Transverse colon (tissue), 4 donors: ENCODE data around the gene PCDHGA8. TPM values are rescaled to one million over a fixed set of nuclear protein-coding genes. Genes with fewer than 3 reads are reported as not detected.
A peak's percentile ranks its signal among the peaks of the same experiment; 100 is the strongest.

Experiments
- DNase-seq: peaks from one replicate; pipeline ENCODE4 v3.0.0-alpha.2; 2019
- H3K27ac ChIP-seq, 4 donors: fragments of 200-600 bp; sonication (generic); 2 replicates each; pipeline ENCODE4 v1.5.1; 2016 to 2018; ENCODE audit warnings: inconsistent platforms in 4 of 4
- H3K27me3 ChIP-seq: fragments of 200-600 bp; sonication (generic); 2 replicates; pipeline ENCODE4 v1.5.1; 2017; ENCODE audit warnings: inconsistent platforms
- H3K36me3 ChIP-seq, 4 donors: fragments of 200-600 bp; sonication (generic); 2 replicates each; pipeline ENCODE4 v1.5.1; 2017 to 2019; ENCODE audit warnings: inconsistent platforms in 4 of 4
- H3K4me1 ChIP-seq, 4 donors: fragments of 200-600 bp; sonication (generic); 2 replicates each; pipeline ENCODE4 v1.5.1; 2017 to 2020; ENCODE audit warnings: inconsistent platforms in 4 of 4
- H3K4me3 ChIP-seq, 4 donors: fragments of 200-600 bp; sonication (generic); 1 replicate in 1 of 4; 2 replicates in 3 of 4; pipeline versions ENCODE4 v1.5.1 to v1.6.1; 2017 to 2019; ENCODE audit warnings: inconsistent platforms in 4 of 4
- H3K9me3 ChIP-seq, 2 donors: fragments of 200-600 bp; sonication (generic); 2 replicates each; pipeline ENCODE4 v1.5.1; 2017 to 2019; ENCODE audit warnings: inconsistent platforms in 2 of 2
- EP300 ChIP-seq: sonication (generic); formaldehyde crosslinking; IDR thresholded peaks from one replicate; pipeline ENCODE4 v1.6.1; 2017; ENCODE audit warnings: antibody characterized with exemption, low read depth
- POLR2A ChIP-seq: fragments of 450-650 bp; IDR thresholded peaks from one replicate; pipeline ENCODE4 v1.6.1; 2016; ENCODE audit warnings: antibody characterized with exemption, mild to moderate bottlenecking, moderate library complexity
- POLR2AphosphoS5 ChIP-seq, 3 donors: sonication (generic); formaldehyde crosslinking; IDR thresholded peaks; one replicate each; pipeline ENCODE4 v1.6.1; 2016; ENCODE audit warnings: antibody characterized with exemption in 3 of 3
- WGBS, 2 donors: methylation state at CpG; one replicate each; pipeline ENCODE4 v1.1.5; 2018; ENCODE audit warnings: low coverage in 1 of 2; 5-methylcytosine and 5-hydroxymethylcytosine counted together
- in situ Hi-C, 4 donors: fragments of 200-750 bp; cut with MboI; loops; one replicate each; pipeline versions ENCODE4 v1.15.0 to v1.15.1; 2017; ENCODE audit warnings: low sequenced_read_pairs in 3 of 4, low pct_ligation_motif_present in 1 of 4, low pct_unique_long_range_greater_than_20kb in 1 of 4
- intact Hi-C: fragments of 100-400 bp; cut with DNase I; formaldehyde crosslinking; loops from one replicate; pipeline ENCODE4 v1.15.1; 2023; ENCODE audit warnings: low total_unique reads
- total RNA-seq, 4 donors: library from RNA; depleted of rRNA; stranded (reverse); fragments of >200 nt; gene quantifications; one replicate each; pipeline ENCODE4 v1.1.0, GENCODE V29; 2016
- TF ChIP-seq, protein P1 (sequence below), 5 experiments: fragments of 200-600 bp in 3 of 5; fragments of 450-650 bp in 2 of 5; sonication (generic) in 3 of 5; IDR thresholded peaks; 1 replicate in 2 of 5; 2 replicates in 3 of 5; pipeline ENCODE4 v1.5.1; 2016 to 2017; ENCODE audit warnings: antibody characterized with exemption in 5 of 5, inconsistent platforms in 3 of 5, mild to moderate bottlenecking in 2 of 5, moderate library complexity in 1 of 5

PCDHGA8 gene
- total RNA-seq, 4 donors from 2014 or later, result 1.5 to 11.5 (median 2.5) TPM

GRCh38 chr5:141359790-141360426 lies 32.5 kb upstream of the PCDHGA8 start, which contains the start of gene PCDHGB2:
PCDHGB2 (plus strand) TSS chr5:141359994; CDS start chr5:141360136, 142 bp downstream.
- H3K9me3 ChIP-seq, result peaks cover 67 to 80% of the 10 kb centered on the region in 2 donors
- H3K27me3 ChIP-seq, result peaks cover 23% of the 10 kb centered on the region
- TF ChIP-seq, protein P1, sequence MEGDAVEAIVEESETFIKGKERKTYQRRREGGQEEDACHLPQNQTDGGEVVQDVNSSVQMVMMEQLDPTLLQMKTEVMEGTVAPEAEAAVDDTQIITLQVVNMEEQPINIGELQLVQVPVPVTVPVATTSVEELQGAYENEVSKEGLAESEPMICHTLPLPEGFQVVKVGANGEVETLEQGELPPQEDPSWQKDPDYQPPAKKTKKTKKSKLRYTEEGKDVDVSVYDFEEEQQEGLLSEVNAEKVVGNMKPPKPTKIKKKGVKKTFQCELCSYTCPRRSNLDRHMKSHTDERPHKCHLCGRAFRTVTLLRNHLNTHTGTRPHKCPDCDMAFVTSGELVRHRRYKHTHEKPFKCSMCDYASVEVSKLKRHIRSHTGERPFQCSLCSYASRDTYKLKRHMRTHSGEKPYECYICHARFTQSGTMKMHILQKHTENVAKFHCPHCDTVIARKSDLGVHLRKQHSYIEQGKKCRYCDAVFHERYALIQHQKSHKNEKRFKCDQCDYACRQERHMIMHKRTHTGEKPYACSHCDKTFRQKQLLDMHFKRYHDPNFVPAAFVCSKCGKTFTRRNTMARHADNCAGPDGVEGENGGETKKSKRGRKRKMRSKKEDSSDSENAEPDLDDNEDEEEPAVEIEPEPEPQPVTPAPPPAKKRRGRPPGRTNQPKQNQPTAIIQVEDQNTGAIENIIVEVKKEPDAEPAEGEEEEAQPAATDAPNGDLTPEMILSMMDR (IDR thresholded peaks at IDR 0.05), result peak; percentile 18 to 43 (median 39)
- no peak for TF ChIP-seq POLR2A
- H3K4me3 ChIP-seq, result peak within 1 kb of the TSS in 2 of 4 donors; percentile 8 to 36
- H3K36me3 ChIP-seq, result no peaks in the 10 kb centered on the region
- WGBS, 2 donors, result 14 to 44% methylated on average over 16 to 24 of the region's 24 CpGs
- in situ Hi-C loops (loop anchor here in 1 of 4 donors (25.0 kb wide), 1 partner anchor 202 kb away; no protein-coding TSS in a partner anchor), intact Hi-C loops (no loop called here)
- H3K27ac ChIP-seq, result no peak within 1 kb of the TSS
- no peak for DNase-seq
- no peaks in the 10 kb centered on the region for H3K4me1 ChIP-seq

DNA sequence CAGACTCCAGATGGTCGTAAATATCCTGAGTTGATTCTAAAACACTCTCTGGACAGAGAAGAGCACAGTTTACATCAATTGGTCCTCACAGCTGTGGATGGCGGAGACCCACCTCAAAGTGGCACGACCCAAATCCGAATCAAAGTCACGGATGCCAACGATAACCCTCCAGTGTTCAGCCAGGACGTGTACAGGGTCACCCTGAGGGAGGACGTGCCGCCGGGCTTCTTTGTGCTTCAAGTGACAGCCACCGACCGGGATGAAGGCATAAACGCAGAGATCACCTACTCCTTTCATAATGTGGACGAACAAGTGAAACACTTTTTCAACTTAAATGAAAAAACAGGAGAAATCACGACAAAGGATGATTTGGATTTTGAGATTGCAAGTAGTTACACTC lies 31.7 kb upstream of the PCDHGA8 start:
- Histone ChIP-seq H3K27ac (no peak overlapping the region), H3K4me1 (no peaks in the 10 kb centered on the region), H3K4me3 (no peak overlapping the region), H3K9me3 (peaks cover 66 to 81% of the 10 kb centered on the region in 2 donors), H3K27me3 (peaks cover 29% of the 10 kb centered on the region), H3K36me3 (no peaks in the 10 kb centered on the region)
- 60 to 87% methylated on average over 3 to 15 of the region's 15 CpGs for WGBS, 2 donors
- intact Hi-C loops, result no loop called here
- TF ChIP-seq, protein P1 (IDR thresholded peaks at IDR 0.05), result no peak
- TF ChIP-seq EP300 (no peak), POLR2AphosphoS5 (IDR thresholded peaks at IDR 0.05) (no peak), POLR2A (no peak)
- DNase-seq, result no peak
- in situ Hi-C loops, result loop anchor here in 1 of 4 donors (25.0 kb wide), 1 partner anchor 202 kb away; no protein-coding TSS in a partner anchor

DNA sequence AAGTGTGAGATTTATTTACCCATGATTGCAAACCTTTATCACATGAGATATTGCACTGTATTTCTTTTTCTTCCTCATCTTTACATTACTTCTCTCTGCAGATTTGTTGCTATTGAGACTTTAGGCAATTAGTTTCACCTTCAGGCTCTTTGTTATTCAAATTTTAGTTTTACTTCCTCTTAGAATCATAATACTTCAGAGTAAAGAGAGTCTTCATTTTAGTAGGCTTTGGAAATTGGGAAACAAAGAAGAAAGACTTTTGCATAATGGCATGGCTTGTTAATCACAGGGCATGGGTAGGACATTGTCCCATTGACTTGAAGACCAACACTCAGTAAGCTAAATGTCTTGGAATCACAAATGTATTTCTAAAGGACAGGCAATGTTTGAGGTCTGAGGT lies 29.7 kb upstream of the PCDHGA8 start:
- no peak for DNase-seq
- H3K36me3 ChIP-seq, result no peaks in the 10 kb centered on the region
- in situ Hi-C loops, result loop anchor here in 1 of 4 donors (25.0 kb wide), 1 partner anchor 200 kb away; no protein-coding TSS in a partner anchor
- H3K27ac ChIP-seq, result no peak overlapping the region
- TF ChIP-seq EP300 (no peak), POLR2A (no peak)
- TF ChIP-seq, protein P1 (IDR thresholded peaks at IDR 0.05), result no peak
- peaks cover 36% of the 10 kb centered on the region for H3K27me3 ChIP-seq
- intact Hi-C loops, result no loop called here
- no peaks in the 10 kb centered on the region for H3K4me1 ChIP-seq
- peaks cover 77 to 82% of the 10 kb centered on the region in 2 donors for H3K9me3 ChIP-seq
- H3K4me3 ChIP-seq, result no peak overlapping the region

- H3K4me3 ChIP-seq, result no peak within 1 kb of the TSS
- no peak within 1 kb of the TSS for H3K27ac ChIP-seq
- WGBS, 2 donors, result 52 to 61% methylated on average over 13 to 34 of the region's 34 CpGs
- no peak for DNase-seq
- H3K4me1 ChIP-seq, result no peaks in the 10 kb centered on the region
- intact Hi-C loops (no loop called here), in situ Hi-C loops (loop anchor here in 1 of 4 donors (25.0 kb wide), 1 partner anchor 198 kb away; no protein-coding TSS in a partner anchor)
- H3K36me3 ChIP-seq, result no peaks in the 10 kb centered on the region
- peaks cover 39% of the 10 kb centered on the region for H3K27me3 ChIP-seq
- H3K9me3 ChIP-seq, result peaks cover 66 to 89% of the 10 kb centered on the region in 2 donors
- TF ChIP-seq, protein P1 (IDR thresholded peaks at IDR 0.05), result no peak
- TF ChIP-seq POLR2AphosphoS5 (IDR thresholded peaks at IDR 0.05) (no peak), EP300 (no peak), POLR2A (no peak)
These were observed 28.3 kb upstream of the PCDHGA8 start, which contains the start of gene PCDHGA5 for GRCh38 chr5:141363952-141364660. PCDHGA5 (plus strand) TSS chr5:141364162; CDS start chr5:141364331, 169 bp downstream.
